GM18951 (cell line): Measurements from ENCODE around the gene EDEM1.
"Not testable (repeated sequence)": the region's sequence is repeated elsewhere in the genome, so short reads cannot be mapped to it uniquely, and the experiment has no call there.

Experiments used
- POLR2A ChIP-seq: IDR thresholded peaks from 4 replicates; pipeline ENCODE4 v1.6.1; 2011; ENCODE audit warnings: mild to moderate bottlenecking; ENCODE audit not compliant: insufficient read length, insufficient read depth; ENCODE audit errors: extremely low read depth
- in situ Hi-C: fragments of 300-500 bp; cut with MboI; formaldehyde crosslinking; loops from one replicate; pipeline ENCODE4 v1.12.0; 2022; ENCODE audit warnings: low sequenced_read_pairs, mixed read lengths, inconsistent platforms; ENCODE audit not compliant: unreplicated experiment

EDEM1 gene

GRCh38 chr3:5239602-5240001, 52.1 kb downstream of the EDEM1 start:
- in situ Hi-C loops, result no loop called here
- TF ChIP-seq POLR2A, result no peak

- in situ Hi-C loops, result no loop called here
These were observed 53.2 kb downstream of the EDEM1 start for GRCh38 chr3:5240740-5241139.

GRCh38 chr3:5242785-5243184, 55.3 kb downstream of the EDEM1 start:
- in situ Hi-C loops, result not testable (repeated sequence)

More at GRCh38 chr3:5240740-5241139, 53.2 kb downstream of the EDEM1 start:
- no peak for TF ChIP-seq POLR2A

- no peak for TF ChIP-seq POLR2A
- in situ Hi-C loops, result no loop called here
These were observed 58.4 kb downstream of the EDEM1 start for GRCh38 chr3:5245927-5246326.

GRCh38 chr3:5248822-5249221, 61.3 kb downstream of the EDEM1 start:
- in situ Hi-C loops, result no loop called here
- TF ChIP-seq POLR2A, result no peak

GRCh38 chr3:5250467-5251195, 63.1 kb downstream of the EDEM1 start:
- in situ Hi-C loops, result no loop called here
- TF ChIP-seq POLR2A, result no peak

- in situ Hi-C loops, result no loop called here
- TF ChIP-seq POLR2A, result no peak
These were observed 63.7 kb downstream of the EDEM1 start for GRCh38 chr3:5251196-5251583.

GRCh38 chr3:5252131-5252530, 64.6 kb downstream of the EDEM1 start:
- in situ Hi-C loops, result no loop called here

GRCh38 chr3:5254281-5255048, 67.0 kb downstream of the EDEM1 start:
- TF ChIP-seq POLR2A, result no peak
- in situ Hi-C loops, result no loop called here

More at GRCh38 chr3:5252131-5252530, 64.6 kb downstream of the EDEM1 start:
- no peak for TF ChIP-seq POLR2A

- TF ChIP-seq POLR2A, result no peak
- in situ Hi-C loops, result no loop called here
These were observed 68.2 kb downstream of the EDEM1 start for GRCh38 chr3:5255404-5256344.

- in situ Hi-C loops, result no loop called here
- no peak for TF ChIP-seq POLR2A
These were observed 71.0 kb downstream of the EDEM1 start for GRCh38 chr3:5258526-5258925.

- TF ChIP-seq POLR2A, result no peak
- in situ Hi-C loops, result no loop called here
These were observed 73.5 kb downstream of the EDEM1 start for GRCh38 chr3:5260992-5261501.

GRCh38 chr3:5262507-5262906, 75.0 kb downstream of the EDEM1 start:
- in situ Hi-C loops, result no loop called here
- no peak for TF ChIP-seq POLR2A
